ENCODE data around the gene MACIR.

MACIR gene

GRCh38 chr5:103247118-103247517 lies 11.4 kb upstream of the MACIR start:
- no peak for DNase-seq

GRCh38 chr5:103249068-103249467 lies 9.5 kb upstream of the MACIR start:
- no peak for DNase-seq

GRCh38 chr5:103254921-103255320 lies 3.6 kb upstream of the MACIR start:
- no peak for DNase-seq

- DNase-seq, result no peak
Measured at GRCh38 chr5:103255691-103256090, 2.9 kb upstream of the MACIR start.

- DNase-seq, result no peak
Measured at GRCh38 chr5:103256178-103256577, 2.4 kb upstream of the MACIR start.

- DNase-seq, result peak; percentile 45
Measured at GRCh38 chr5:103258957-103259704, 568 bp downstream of the MACIR start.

- DNase-seq, result no peak
Measured at GRCh38 chr5:103259705-103260355, 1.3 kb downstream of the MACIR start.

- DNase-seq, result no peak
Measured at GRCh38 chr5:103260951-103261350, 2.4 kb downstream of the MACIR start.

GRCh38 chr5:103262422-103262871 lies 3.9 kb downstream of the MACIR start:
- peak; percentile 32 for DNase-seq

GRCh38 chr5:103263054-103263453 lies 4.5 kb downstream of the MACIR start:
- DNase-seq, result no peak

GRCh38 chr5:103264508-103264907 lies 5.9 kb downstream of the MACIR start:
- no peak for DNase-seq

GRCh38 chr5:103270581-103270980 lies 12.0 kb downstream of the MACIR start:
- no peak for DNase-seq

GRCh38 chr5:103271570-103272289 lies 13.2 kb downstream of the MACIR start:
- DNase-seq, result no peak

GRCh38 chr5:103272377-103272776 lies 13.8 kb downstream of the MACIR start:
- no peak for DNase-seq

GRCh38 chr5:103273952-103274351 lies 15.4 kb downstream of the MACIR start:
- no peak for DNase-seq

GRCh38 chr5:103275851-103276250 lies 17.3 kb downstream of the MACIR start:
- no peak for DNase-seq

GRCh38 chr5:103280967-103281366 lies 22.4 kb downstream of the MACIR start:
- DNase-seq, result no peak

GRCh38 chr5:103283120-103283519 lies 24.6 kb downstream of the MACIR start:
- no peak for DNase-seq

- DNase-seq, result no peak
Measured at GRCh38 chr5:103283869-103284268, 25.3 kb downstream of the MACIR start.

- no peak for DNase-seq
Measured at GRCh38 chr5:103286622-103287021, 28.1 kb downstream of the MACIR start.

- DNase-seq, result no peak
Measured at GRCh38 chr5:103289024-103289423, 30.5 kb downstream of the MACIR start.

GRCh38 chr5:103290846-103291245 lies 32.3 kb downstream of the MACIR start:
- DNase-seq, result no peak

GRCh38 chr5:103291606-103292005 lies 33.0 kb downstream of the MACIR start:
- DNase-seq, result no peak

GRCh38 chr5:103293099-103293498 lies 34.5 kb downstream of the MACIR start:
- DNase-seq, result no peak

All from HCEC 1CT (cell line).